Measurements from ENCODE around the gene CD38.

Gene CD38

DNA sequence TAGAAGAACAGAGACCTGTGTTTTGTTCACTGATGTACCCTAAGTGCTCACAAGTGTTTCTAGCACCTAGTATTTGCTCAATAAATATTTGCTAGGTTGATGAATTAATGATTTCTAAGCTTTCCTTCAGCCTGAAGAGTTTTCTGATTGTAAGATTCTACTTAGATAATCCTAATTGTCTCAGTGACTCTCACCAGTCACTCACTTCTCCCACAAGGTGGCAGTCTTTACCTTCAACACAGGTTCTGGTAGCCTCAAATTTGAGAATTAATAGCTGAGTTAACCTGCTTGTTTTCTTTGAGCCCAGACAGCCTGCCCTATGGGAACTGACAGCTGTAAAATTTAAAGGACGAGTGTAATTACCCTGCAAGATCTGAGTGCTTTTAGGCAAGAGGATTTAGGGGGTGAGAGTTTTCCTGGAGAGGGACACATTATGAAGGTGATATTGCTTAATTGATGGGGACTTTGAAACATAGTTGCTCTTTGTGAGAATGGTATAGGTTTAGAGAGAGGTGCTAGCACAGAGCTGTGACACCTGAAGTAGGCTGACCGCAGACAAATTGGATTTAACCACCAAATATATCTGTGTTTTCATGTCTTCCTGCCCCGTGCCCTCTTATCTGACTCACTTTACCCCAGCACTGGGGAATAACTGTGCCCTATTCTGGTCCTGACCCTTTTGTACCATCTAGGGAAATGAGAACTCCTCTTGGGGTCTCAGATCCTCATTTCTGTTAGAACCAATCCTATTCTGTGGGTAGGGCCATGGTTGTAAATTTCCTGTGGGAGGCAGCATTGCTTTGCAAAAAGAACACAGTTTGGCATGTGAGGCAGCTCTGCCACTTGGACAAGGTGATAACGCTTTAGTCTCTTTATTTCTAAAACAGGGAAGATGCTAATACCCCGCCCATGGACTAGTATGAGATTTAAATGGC is 27.7 kb downstream of the CD38 start:
- no CpG with 5 or more reads among the region's 5 CpGs for WGBS (ENCODE audit: extremely low coverage, insufficient coverage, insufficient read length)

DNA sequence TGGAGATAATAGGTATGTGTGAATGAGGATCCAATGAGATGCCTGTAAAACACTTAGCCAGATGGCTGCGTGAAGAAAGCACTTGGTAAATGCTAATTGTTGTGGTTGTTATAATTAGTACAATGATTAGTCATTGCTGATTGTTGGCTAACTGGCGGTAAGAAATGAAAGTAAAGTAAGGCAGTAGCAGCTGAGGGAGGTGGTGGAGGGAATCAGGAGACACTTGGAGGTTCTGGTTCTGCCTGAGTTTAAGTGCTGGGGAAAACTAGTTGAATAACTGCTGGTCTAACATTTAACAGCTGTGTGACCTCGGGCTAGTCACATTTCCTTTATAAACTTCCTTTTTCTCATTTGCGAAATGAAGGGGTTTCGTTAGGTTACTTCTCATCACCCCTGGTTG is 30.9 kb downstream of the CD38 start:
- Histone ChIP-seq H3K23ac (ENCODE audit: low read length) (no peak overlapping the region), H2AFZ (ENCODE audit: insufficient read depth, low read length, poor library complexity) (no peak overlapping the region), H2BK5ac (ENCODE audit: low read depth, low read length, poor library complexity) (no peak overlapping the region), H3K4me1 (ENCODE audit: control insufficient read depth in 1 of 2, insufficient read depth in 2 of 2, low read length in 2 of 2) (peaks cover 0 to 2% of the 10 kb centered on the region in 2 experiments), H2BK12ac (ENCODE audit: low read length) (no peak overlapping the region), H2AK5ac (ENCODE audit: low read length) (no peak overlapping the region), H3K27ac (ENCODE audit: low read depth, low read length) (no peak overlapping the region), H4K8ac (ENCODE audit: low read depth, low read length) (no peak overlapping the region), H3K79me1 (ENCODE audit: low read length) (peaks cover 1% of the 10 kb centered on the region), H3K36me3 (ENCODE audit: control insufficient read depth in 1 of 2, insufficient read depth in 2 of 2, low read length in 2 of 2) (no peaks in the 10 kb centered on the region), H2BK120ac (ENCODE audit: insufficient read depth, low read length, poor library complexity) (no peak overlapping the region), H3K4ac (ENCODE audit: low read depth, low read length) (no peak overlapping the region), H3K4me3 (ENCODE audit: low read depth, low read length) (no peak overlapping the region), H3K4me2 (ENCODE audit: low read length) (no peak overlapping the region), H3K27me3 (ENCODE audit: insufficient read depth, low read length) (no peaks in the 10 kb centered on the region), H3K9ac (ENCODE audit: low read length) (no peak overlapping the region), H4K12ac (ENCODE audit: low read depth, low read length) (no peak overlapping the region), H4K91ac (ENCODE audit: low read depth, low read length) (no peak overlapping the region), H3K79me2 (ENCODE audit: control insufficient read depth, insufficient read depth, low read length, poor library complexity) (no peaks in the 10 kb centered on the region), H3K14ac (ENCODE audit: low read length) (no peak overlapping the region), H3K9me3 (ENCODE audit: insufficient read depth, low read depth, low read length) (no peaks in the 10 kb centered on the region), H3K18ac (ENCODE audit: low read length) (no peak overlapping the region)
- WGBS (ENCODE audit: extremely low coverage, insufficient coverage, insufficient read length), result no CpG with 5 or more reads among the region's 5 CpGs
- DNase-seq, result peak in 1 of 2 donors; percentile 12

More for the DNA sequence above, 27.7 kb downstream of the CD38 start:
- no peak overlapping the region for H2AK5ac ChIP-seq (ENCODE audit: low read length)
- DNase-seq, result peak; percentile 56 to 90
- H3K18ac ChIP-seq (ENCODE audit: low read length), result no peak overlapping the region
- H3K27me3 ChIP-seq (ENCODE audit: insufficient read depth, low read length), result no peaks in the 10 kb centered on the region
- H3K4me3 ChIP-seq (ENCODE audit: low read depth, low read length), result no peak overlapping the region
- H2BK5ac ChIP-seq (ENCODE audit: low read depth, low read length, poor library complexity), result no peak overlapping the region
- no peaks in the 10 kb centered on the region for H3K79me1 ChIP-seq (ENCODE audit: low read length)
- no peak overlapping the region for H3K27ac ChIP-seq (ENCODE audit: low read depth, low read length)
- no peak overlapping the region for H2BK12ac ChIP-seq (ENCODE audit: low read length)
- H4K8ac ChIP-seq (ENCODE audit: low read depth, low read length), result no peak overlapping the region
- H2AFZ ChIP-seq (ENCODE audit: insufficient read depth, low read length, poor library complexity), result no peak overlapping the region
- H3K9me3 ChIP-seq (ENCODE audit: insufficient read depth, low read depth, low read length), result no peaks in the 10 kb centered on the region
- H3K23ac ChIP-seq (ENCODE audit: low read length), result no peak overlapping the region
- no peak overlapping the region for H3K4me2 ChIP-seq (ENCODE audit: low read length)
- no peaks in the 10 kb centered on the region for H3K36me3 ChIP-seq (ENCODE audit: control insufficient read depth in 1 of 2, insufficient read depth in 2 of 2, low read length in 2 of 2)
- no peak overlapping the region for H4K91ac ChIP-seq (ENCODE audit: low read depth, low read length)
- no peaks in the 10 kb centered on the region for H3K79me2 ChIP-seq (ENCODE audit: control insufficient read depth, insufficient read depth, low read length, poor library complexity)
- H3K4me1 ChIP-seq (ENCODE audit: control insufficient read depth in 1 of 2, insufficient read depth in 2 of 2, low read length in 2 of 2), result no peaks in the 10 kb centered on the region
- no peak overlapping the region for H3K9ac ChIP-seq (ENCODE audit: low read length)
- H2BK120ac ChIP-seq (ENCODE audit: insufficient read depth, low read length, poor library complexity), result no peak overlapping the region
- H3K4ac ChIP-seq (ENCODE audit: low read depth, low read length), result no peak overlapping the region
- H4K12ac ChIP-seq (ENCODE audit: low read depth, low read length), result no peak overlapping the region
- H3K14ac ChIP-seq (ENCODE audit: low read length), result no peak overlapping the region

- Histone ChIP-seq H4K12ac (ENCODE audit: low read depth, low read length) (no peak overlapping the region), H3K9me3 (ENCODE audit: insufficient read depth, low read depth, low read length) (no peaks in the 10 kb centered on the region), H2AFZ (ENCODE audit: insufficient read depth, low read length, poor library complexity) (no peak overlapping the region), H3K36me3 (ENCODE audit: control insufficient read depth in 1 of 2, insufficient read depth in 2 of 2, low read length in 2 of 2) (no peaks in the 10 kb centered on the region), H3K27ac (ENCODE audit: low read depth, low read length) (no peak overlapping the region), H3K27me3 (ENCODE audit: insufficient read depth, low read length) (no peaks in the 10 kb centered on the region), H2AK5ac (ENCODE audit: low read length) (no peak overlapping the region), H3K4me1 (ENCODE audit: control insufficient read depth in 1 of 2, insufficient read depth in 2 of 2, low read length in 2 of 2) (peaks cover 0 to 2% of the 10 kb centered on the region in 2 experiments), H4K91ac (ENCODE audit: low read depth, low read length) (no peak overlapping the region), H3K14ac (ENCODE audit: low read length) (no peak overlapping the region), H3K79me1 (ENCODE audit: low read length) (peaks cover 1% of the 10 kb centered on the region), H3K4ac (ENCODE audit: low read depth, low read length) (no peak overlapping the region), H3K4me3 (ENCODE audit: low read depth, low read length) (no peak overlapping the region), H3K23ac (ENCODE audit: low read length) (no peak overlapping the region), H2BK120ac (ENCODE audit: insufficient read depth, low read length, poor library complexity) (peak overlapping the region; percentile 31), H3K9ac (ENCODE audit: low read length) (no peak overlapping the region), H4K8ac (ENCODE audit: low read depth, low read length) (no peak overlapping the region), H3K4me2 (ENCODE audit: low read length) (no peak overlapping the region), H2BK5ac (ENCODE audit: low read depth, low read length, poor library complexity) (no peak overlapping the region), H2BK12ac (ENCODE audit: low read length) (peak overlapping the region; percentile 72), H3K18ac (ENCODE audit: low read length) (no peak overlapping the region), H3K79me2 (ENCODE audit: control insufficient read depth, insufficient read depth, low read length, poor library complexity) (no peaks in the 10 kb centered on the region)
- DNase-seq, result no peak
- WGBS (ENCODE audit: extremely low coverage, insufficient coverage, insufficient read length), result no CpG with 5 or more reads among the region's 5 CpGs
Observed at GRCh38 chr4:15809466-15809865, 31.3 kb downstream of the CD38 start.

GRCh38 chr4:15811703-15812337 is 33.7 kb downstream of the CD38 start:
- H3K4ac ChIP-seq (ENCODE audit: low read depth, low read length), result no peak overlapping the region
- H2AK5ac ChIP-seq (ENCODE audit: low read length), result no peak overlapping the region
- no peak overlapping the region for H2BK12ac ChIP-seq (ENCODE audit: low read length)
- H3K27me3 ChIP-seq (ENCODE audit: insufficient read depth, low read length), result no peaks in the 10 kb centered on the region
- H3K79me2 ChIP-seq (ENCODE audit: control insufficient read depth, insufficient read depth, low read length, poor library complexity), result no peaks in the 10 kb centered on the region
- no peak overlapping the region for H2BK120ac ChIP-seq (ENCODE audit: insufficient read depth, low read length, poor library complexity)
- H2BK5ac ChIP-seq (ENCODE audit: low read depth, low read length, poor library complexity), result peak overlapping the region; percentile 89
- no peak overlapping the region for H3K9ac ChIP-seq (ENCODE audit: low read length)
- H2AFZ ChIP-seq (ENCODE audit: insufficient read depth, low read length, poor library complexity), result no peak overlapping the region
- H3K4me1 ChIP-seq (ENCODE audit: control insufficient read depth in 1 of 2, insufficient read depth in 2 of 2, low read length in 2 of 2), result peaks cover 0 to 2% of the 10 kb centered on the region in 2 experiments
- H3K23ac ChIP-seq (ENCODE audit: low read length), result no peak overlapping the region
- H3K36me3 ChIP-seq (ENCODE audit: control insufficient read depth in 1 of 2, insufficient read depth in 2 of 2, low read length in 2 of 2), result no peaks in the 10 kb centered on the region
- no peak overlapping the region for H4K91ac ChIP-seq (ENCODE audit: low read depth, low read length)
- WGBS (ENCODE audit: extremely low coverage, insufficient coverage, insufficient read length), result no CpG with 5 or more reads among the region's 2 CpGs
- H3K9me3 ChIP-seq (ENCODE audit: insufficient read depth, low read depth, low read length), result no peaks in the 10 kb centered on the region
- H4K12ac ChIP-seq (ENCODE audit: low read depth, low read length), result no peak overlapping the region
- H3K4me3 ChIP-seq (ENCODE audit: low read depth, low read length), result no peak overlapping the region
- H4K8ac ChIP-seq (ENCODE audit: low read depth, low read length), result no peak overlapping the region
- H3K18ac ChIP-seq (ENCODE audit: low read length), result no peak overlapping the region
- no peak overlapping the region for H3K14ac ChIP-seq (ENCODE audit: low read length)
- H3K79me1 ChIP-seq (ENCODE audit: low read length), result peaks cover 1% of the 10 kb centered on the region
- DNase-seq, result peak; percentile 41 to 62
- H3K27ac ChIP-seq (ENCODE audit: low read depth, low read length), result peak overlapping the region; percentile 79
- no peak overlapping the region for H3K4me2 ChIP-seq (ENCODE audit: low read length)

Data from trophoblast cell (in vitro differentiated cells and primary cell).